Kidney (tissue), 14 donors: Measurements from ENCODE around the gene SHC4. TPM values are rescaled to one million over a fixed set of nuclear protein-coding genes. Genes with fewer than 3 reads are reported as not detected.
"Not testable (repeated sequence)": the region's sequence is repeated elsewhere in the genome, so short reads cannot be mapped to it uniquely, and the experiment has no call there.

Experiments used
- DNase-seq, 5 donors: peaks; one replicate each; pipeline ENCODE4 v3.0.0-alpha.2; 2013 to 2020
- FAIRE-seq: peaks from 2 replicates; lab custom pipeline; 2012; peaks lifted over from hg19 to GRCh38; lab: Jason Lieb, UNC
- H3K27ac ChIP-seq, 2 donors: one replicate each; pipeline ENCODE4 v1.7.0; 2013; ENCODE audit warnings: low read depth in 2 of 2, low read length in 2 of 2, inconsistent platforms in 1 of 2
- H3K27me3 ChIP-seq: one replicate; pipeline ENCODE4 v1.7.1; 2013; ENCODE audit warnings: low read length, inconsistent platforms; ENCODE audit not compliant: control insufficient read depth, insufficient read depth
- H3K36me3 ChIP-seq, 3 donors: one replicate each; pipeline versions ENCODE4 v1.7.0 to v1.7.1; 2013; ENCODE audit warnings: low read length in 3 of 3, control low read depth in 1 of 3, inconsistent platforms in 1 of 3; ENCODE audit not compliant: insufficient read depth in 3 of 3, control insufficient read depth in 2 of 3
- H3K4me1 ChIP-seq, 3 donors: one replicate each; pipeline versions ENCODE4 v1.7.0 to v1.7.1; 2013; ENCODE audit warnings: low read length in 3 of 3, inconsistent platforms in 1 of 3, low read depth in 1 of 3; ENCODE audit not compliant: control insufficient read depth in 2 of 3, insufficient read depth in 2 of 3
- H3K4me3 ChIP-seq, 3 donors: one replicate each; pipeline versions ENCODE4 v1.7.0 to v1.8.1; 2013; ENCODE audit warnings: low read length in 3 of 3, control low read depth in 1 of 3, inconsistent platforms in 1 of 3
- H3K9ac ChIP-seq, 3 donors: one replicate each; pipeline versions ENCODE4 v1.7.0 to v1.7.1; 2013; ENCODE audit warnings: low read length in 3 of 3, control low read depth in 1 of 3, inconsistent platforms in 1 of 3
- H3K9me3 ChIP-seq, 3 donors: one replicate each; pipeline versions ENCODE4 v1.7.0 to v1.7.1; 2013; ENCODE audit warnings: low read length in 3 of 3, control low read depth in 1 of 3, inconsistent platforms in 1 of 3; ENCODE audit not compliant: control insufficient read depth in 2 of 3, insufficient read depth in 1 of 3
- CTCF ChIP-seq: IDR thresholded peaks from 3 replicates; pipeline ENCODE4 v1.5.1; 2012; ENCODE audit warnings: mild to moderate bottlenecking, moderate library complexity, borderline replicate concordance; ENCODE audit not compliant: insufficient read depth; ENCODE audit errors: extremely low read depth
- intact Hi-C: fragments of 100-400 bp; cut with DNase I; formaldehyde crosslinking; loops from one replicate; pipeline ENCODE4 v1.11.1; 2022
- polyA plus RNA-seq: library from polyadenylated mRNA; stranded (reverse); fragments of 350-450 nt; fragmentation: Illumina TruSeq; extraction: RNeasy Lipid Tissue Mini Kit (QIAGEN cat#74804); gene quantifications from one replicate; pipeline ENCODE4 v1.2.3, GENCODE V29; 2014; ENCODE audit warnings: low read depth, low replicate concordance; ENCODE audit not compliant: insufficient read depth
- total RNA-seq: library from RNA; stranded (reverse); fragmentation: NEBNext Ultra II Directional; extraction: Animal tissue kit (Norgen Biotek cat#: 25700); gene quantifications from one replicate; pipeline ENCODE4 v1.2.1, GENCODE V29; 2021
- donor health status: control.
- donor health status: control.
- donor health status: control.
- donor health status: control.
- donor health status: control.
- donor health status: DM: yes; HTN: yes; CAD: no.
- donor health status: Normal renal cell carcinoma (clear cell type).

SHC4 gene
- total and polyA plus RNA-seq, 2 donors from 2014 or later: 0.47 to 0.50 TPM

GRCh38 chr15:48974882-48975281 lies 11.2 kb upstream of the SHC4 start:
- Histone ChIP-seq H3K4me1 (peaks cover 0 to 2% (median 0%) of the 10 kb centered on the region in 3 donors), H3K4me3 (no peak overlapping the region), H3K27me3 (no peaks in the 10 kb centered on the region), H3K9ac (no peak overlapping the region), H3K27ac (no peak overlapping the region), H3K9me3 (no peaks in the 10 kb centered on the region), H3K36me3 (no peaks in the 10 kb centered on the region)
- intact Hi-C loops: no loop called here
- FAIRE-seq: no peak
- no peak for TF ChIP-seq CTCF
- DNase-seq: peak in 3 of 5 donors; percentile 20 to 61 (median 35)

GRCh38 chr15:48972750-48973503 lies 9.2 kb upstream of the SHC4 start:
- Histone ChIP-seq H3K27me3 (no peaks in the 10 kb centered on the region), H3K4me3 (no peak overlapping the region), H3K4me1 (peaks cover 0 to 2% (median 0%) of the 10 kb centered on the region in 3 donors), H3K36me3 (no peaks in the 10 kb centered on the region), H3K9me3 (no peaks in the 10 kb centered on the region), H3K27ac (no peak overlapping the region), H3K9ac (no peak overlapping the region)
- no peak for FAIRE-seq
- no peak for TF ChIP-seq CTCF
- DNase-seq: no peak
- intact Hi-C loops: no loop called here

GRCh38 chr15:48970926-48971325 lies 7.2 kb upstream of the SHC4 start:
- intact Hi-C loops, H3K4me3 ChIP-seq, DNase-seq, H3K9ac ChIP-seq, H3K9me3 ChIP-seq, H3K36me3 ChIP-seq, H3K27me3 ChIP-seq, H3K4me1 ChIP-seq, H3K27ac ChIP-seq, FAIRE-seq: not testable (repeated sequence)

GRCh38 chr15:48968066-48968465 lies 4.3 kb upstream of the SHC4 start:
- FAIRE-seq (no peak), DNase-seq (no peak)
- TF ChIP-seq CTCF: no peak
- intact Hi-C loops: no loop called here
- H3K27ac ChIP-seq: no peak overlapping the region
- H3K9me3 ChIP-seq: no peaks in the 10 kb centered on the region
- peaks cover 0 to 9% (median 6%) of the 10 kb centered on the region in 3 donors for H3K4me1 ChIP-seq
- H3K4me3 ChIP-seq: no peak overlapping the region
- H3K9ac ChIP-seq: no peak overlapping the region
- no peaks in the 10 kb centered on the region for H3K36me3 ChIP-seq
- no peaks in the 10 kb centered on the region for H3K27me3 ChIP-seq
